Activated naive CD8-positive, alpha-beta T cell treated with anti-CD3 and anti-CD28 coated beads for 36 hours (primary cell): ENCODE measurements around the gene ACSF3. TPM values are rescaled to one million over a fixed set of nuclear protein-coding genes. Genes with fewer than 3 reads are reported as not detected.

Experiments
- DNase-seq: peaks from one replicate; pipeline ENCODE4 v3.0.0; 2021
- H3K27ac Mint-ChIP-seq: one replicate; pipeline ENCODE4 v1.8.0; 2022; ENCODE audit warnings: mild to moderate bottlenecking, moderate library complexity, mixed read lengths
- H3K27me3 Mint-ChIP-seq: one replicate; pipeline ENCODE4 v1.8.0; 2022; ENCODE audit warnings: mild to moderate bottlenecking, mixed read lengths
- H3K36me3 Mint-ChIP-seq: one replicate; pipeline ENCODE4 v1.8.0; 2021; ENCODE audit warnings: mild to moderate bottlenecking, mixed read lengths
- H3K4me1 Mint-ChIP-seq: one replicate; pipeline ENCODE4 v1.8.0; 2021; ENCODE audit warnings: mixed read lengths
- H3K4me3 Mint-ChIP-seq: one replicate; pipeline ENCODE4 v1.8.0; 2022; ENCODE audit warnings: mild to moderate bottlenecking, moderate library complexity, mixed read lengths
- H3K9me3 Mint-ChIP-seq: one replicate; pipeline ENCODE4 v1.8.0; 2022; ENCODE audit warnings: mixed read lengths
- total RNA-seq, 2 experiments: library from RNA; stranded (reverse); gene quantifications; one replicate each; pipeline ENCODE4 v1.2.3, GENCODE V29; 2021

ACSF3 gene
- total RNA-seq, 2 experiments from 2014 or later = 32.1 to 38.4 TPM

GRCh38 chr16:89174055-89174827 is 80.6 kb downstream of the ACSF3 start:
- Mint-ChIP-seq H3K36me3 (no peaks in the 10 kb centered on the region), H3K27ac (no peak overlapping the region)

GRCh38 chr16:89174877-89175276 is 81.2 kb downstream of the ACSF3 start:
- H3K36me3 Mint-ChIP-seq = no peaks in the 10 kb centered on the region
- no peak overlapping the region for H3K27ac Mint-ChIP-seq
- H3K4me1 Mint-ChIP-seq = peaks cover 5% of the 10 kb centered on the region
- H3K27me3 Mint-ChIP-seq = peaks cover 6% of the 10 kb centered on the region
- DNase-seq = no peak
- no peaks in the 10 kb centered on the region for H3K9me3 Mint-ChIP-seq
- H3K4me3 Mint-ChIP-seq = no peak overlapping the region

More at GRCh38 chr16:89174055-89174827, 80.6 kb downstream of the ACSF3 start:
- Mint-ChIP-seq H3K9me3 (no peaks in the 10 kb centered on the region), H3K4me3 (no peak overlapping the region), H3K27me3 (peaks cover 6% of the 10 kb centered on the region), H3K4me1 (peaks cover 5% of the 10 kb centered on the region)
- DNase-seq = no peak

- Mint-ChIP-seq H3K4me3 (no peak overlapping the region), H3K36me3 (no peaks in the 10 kb centered on the region), H3K27ac (no peak overlapping the region), H3K27me3 (peaks cover 4% of the 10 kb centered on the region), H3K4me1 (peaks cover 4% of the 10 kb centered on the region), H3K9me3 (no peaks in the 10 kb centered on the region)
- no peak for DNase-seq
Observed at GRCh38 chr16:89175280-89176146, 81.9 kb downstream of the ACSF3 start.

GRCh38 chr16:89176147-89176690 is 82.6 kb downstream of the ACSF3 start:
- H3K4me1 Mint-ChIP-seq = no peaks in the 10 kb centered on the region
- no peak for DNase-seq
- H3K9me3 Mint-ChIP-seq = no peaks in the 10 kb centered on the region
- no peak overlapping the region for H3K27ac Mint-ChIP-seq
- H3K27me3 Mint-ChIP-seq = no peaks in the 10 kb centered on the region
- H3K4me3 Mint-ChIP-seq = no peak overlapping the region
- no peaks in the 10 kb centered on the region for H3K36me3 Mint-ChIP-seq

GRCh38 chr16:89176717-89177116 is 83.1 kb downstream of the ACSF3 start:
- no peaks in the 10 kb centered on the region for H3K9me3 Mint-ChIP-seq
- H3K27me3 Mint-ChIP-seq = no peaks in the 10 kb centered on the region
- H3K4me1 Mint-ChIP-seq = no peaks in the 10 kb centered on the region
- no peak for DNase-seq
- H3K27ac Mint-ChIP-seq = no peak overlapping the region
- no peak overlapping the region for H3K4me3 Mint-ChIP-seq
- no peaks in the 10 kb centered on the region for H3K36me3 Mint-ChIP-seq

- H3K36me3 Mint-ChIP-seq = no peaks in the 10 kb centered on the region
- H3K27ac Mint-ChIP-seq = no peak overlapping the region
- H3K4me1 Mint-ChIP-seq = no peaks in the 10 kb centered on the region
- no peaks in the 10 kb centered on the region for H3K9me3 Mint-ChIP-seq
- DNase-seq = no peak
- H3K27me3 Mint-ChIP-seq = no peaks in the 10 kb centered on the region
- no peak overlapping the region for H3K4me3 Mint-ChIP-seq
Observed at GRCh38 chr16:89177501-89177900, 83.8 kb downstream of the ACSF3 start.

GRCh38 chr16:89178453-89179147 is 84.9 kb downstream of the ACSF3 start:
- Mint-ChIP-seq H3K27me3 (no peaks in the 10 kb centered on the region), H3K36me3 (no peaks in the 10 kb centered on the region), H3K27ac (no peak overlapping the region), H3K4me1 (no peaks in the 10 kb centered on the region), H3K9me3 (no peaks in the 10 kb centered on the region), H3K4me3 (no peak overlapping the region)
- DNase-seq = no peak

- H3K27me3 Mint-ChIP-seq = no peaks in the 10 kb centered on the region
- DNase-seq = no peak
- no peaks in the 10 kb centered on the region for H3K4me1 Mint-ChIP-seq
- no peak overlapping the region for H3K4me3 Mint-ChIP-seq
- no peaks in the 10 kb centered on the region for H3K36me3 Mint-ChIP-seq
- no peak overlapping the region for H3K27ac Mint-ChIP-seq
- no peaks in the 10 kb centered on the region for H3K9me3 Mint-ChIP-seq
Observed at GRCh38 chr16:89179148-89179484, 85.5 kb downstream of the ACSF3 start.

- H3K36me3 Mint-ChIP-seq = no peaks in the 10 kb centered on the region
- H3K27ac Mint-ChIP-seq = no peak overlapping the region
- H3K9me3 Mint-ChIP-seq = no peaks in the 10 kb centered on the region
- H3K4me1 Mint-ChIP-seq = no peaks in the 10 kb centered on the region
- no peak for DNase-seq
- no peak overlapping the region for H3K4me3 Mint-ChIP-seq
- no peaks in the 10 kb centered on the region for H3K27me3 Mint-ChIP-seq
Observed at GRCh38 chr16:89179656-89180315, 86.1 kb downstream of the ACSF3 start.

- Mint-ChIP-seq H3K4me3 (no peak overlapping the region), H3K27me3 (no peaks in the 10 kb centered on the region), H3K4me1 (peaks cover 3% of the 10 kb centered on the region), H3K27ac (no peak overlapping the region), H3K36me3 (no peaks in the 10 kb centered on the region), H3K9me3 (no peaks in the 10 kb centered on the region)
- no peak for DNase-seq
Observed at GRCh38 chr16:89183463-89183862, 89.8 kb downstream of the ACSF3 start.

GRCh38 chr16:89183975-89184676 is 90.5 kb downstream of the ACSF3 start:
- no peak for DNase-seq
- Mint-ChIP-seq H3K9me3 (no peaks in the 10 kb centered on the region), H3K27ac (no peak overlapping the region), H3K36me3 (no peaks in the 10 kb centered on the region), H3K4me3 (no peak overlapping the region), H3K4me1 (peaks cover 3% of the 10 kb centered on the region), H3K27me3 (no peaks in the 10 kb centered on the region)

- H3K9me3 Mint-ChIP-seq = no peaks in the 10 kb centered on the region
- no peak overlapping the region for H3K4me3 Mint-ChIP-seq
- peaks cover 3% of the 10 kb centered on the region for H3K4me1 Mint-ChIP-seq
- H3K36me3 Mint-ChIP-seq = no peaks in the 10 kb centered on the region
- no peaks in the 10 kb centered on the region for H3K27me3 Mint-ChIP-seq
- H3K27ac Mint-ChIP-seq = no peak overlapping the region
- no peak for DNase-seq
Observed at GRCh38 chr16:89184677-89184932, 91.0 kb downstream of the ACSF3 start.

- Mint-ChIP-seq H3K27me3 (no peaks in the 10 kb centered on the region), H3K27ac (no peak overlapping the region), H3K9me3 (no peaks in the 10 kb centered on the region), H3K4me1 (peaks cover 3% of the 10 kb centered on the region), H3K4me3 (no peak overlapping the region), H3K36me3 (no peaks in the 10 kb centered on the region)
- no peak for DNase-seq
Observed at GRCh38 chr16:89184933-89185794, 91.5 kb downstream of the ACSF3 start.
